NCI-H524 treated with DMSO at 0.1 percent for 48 hours (cell line): ENCODE measurements around the gene ADAMTS8.

Source experiments
- DNase-seq: peaks from one replicate; lab custom pipeline; 2025; lab: John Stamatoyannopoulos, UW

The ADAMTS8 gene

DNA sequence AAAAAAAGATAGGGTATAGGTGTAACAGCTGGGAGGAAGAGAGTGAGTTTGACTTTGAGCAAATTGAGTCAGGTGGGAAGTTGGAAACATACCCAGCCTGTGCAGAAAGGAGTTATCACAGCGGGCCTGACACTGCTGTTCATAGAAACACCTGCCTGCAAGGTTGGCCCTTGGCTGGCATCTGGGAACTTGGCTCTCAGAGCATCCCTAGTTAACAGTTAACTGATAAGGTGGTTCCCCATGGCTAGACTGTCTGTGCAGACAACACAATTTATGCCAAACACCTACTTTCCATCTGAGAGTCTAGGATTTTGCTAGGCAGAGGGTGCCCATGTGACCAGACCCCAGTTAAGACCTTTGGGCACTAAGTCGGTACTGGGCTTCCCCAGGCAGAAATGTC is 31.4 kb downstream of the ADAMTS8 start:
- DNase-seq: no peak

GRCh38 chr11:130394615-130395014 is 33.8 kb downstream of the ADAMTS8 start:
- DNase-seq: no peak

DNA sequence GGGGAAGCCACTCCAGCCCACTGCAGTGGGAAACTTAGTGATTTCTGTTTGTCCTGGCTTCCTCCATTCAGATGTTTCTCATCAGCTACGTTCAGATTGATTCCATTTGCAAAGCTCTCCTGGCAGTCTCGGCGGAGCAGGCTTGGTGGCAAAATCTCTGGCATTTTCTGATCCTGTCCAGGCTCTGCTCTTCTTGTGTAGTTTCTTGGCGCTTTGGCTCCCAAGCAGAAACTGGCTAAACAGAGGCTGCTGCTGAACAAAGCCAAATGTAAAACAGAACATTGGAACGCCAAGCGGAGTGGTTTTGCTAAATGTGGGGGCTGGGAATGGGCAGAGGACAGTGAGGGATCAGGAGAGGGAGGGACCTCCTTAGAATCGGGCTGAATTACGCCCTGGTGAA is 36.7 kb downstream of the ADAMTS8 start:
- no peak for DNase-seq

- no peak for DNase-seq
Observed at GRCh38 chr11:130390071-130390758, 38.2 kb downstream of the ADAMTS8 start.

DNA sequence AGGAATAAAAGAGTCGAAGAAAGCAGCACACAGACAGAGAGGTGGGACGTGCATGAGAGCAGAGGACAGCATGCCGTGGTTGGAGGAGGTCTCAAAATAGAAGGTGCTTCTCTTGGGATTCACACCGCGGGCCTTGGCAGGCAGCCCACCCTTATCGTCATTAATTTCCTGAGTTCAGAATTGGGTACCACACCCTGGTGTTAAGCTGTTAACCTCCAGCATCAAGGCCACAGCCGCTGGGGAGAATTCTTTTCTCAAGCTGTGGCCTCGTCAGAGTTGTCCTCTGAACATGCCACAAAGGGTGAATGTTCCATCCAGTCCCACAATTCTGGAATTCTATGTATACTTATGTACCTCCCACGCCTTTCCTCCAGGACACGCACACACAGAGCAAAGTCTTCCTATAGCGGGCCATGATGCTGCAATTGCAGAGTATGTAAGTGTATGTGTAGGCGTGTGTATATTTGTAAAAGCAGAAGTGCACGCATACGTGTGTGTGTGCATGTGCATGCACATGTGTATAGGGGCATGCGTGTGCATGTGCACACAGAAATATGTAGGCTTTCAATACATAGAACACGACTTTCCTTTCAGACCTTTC is 39.0 kb downstream of the ADAMTS8 start:
- no peak for DNase-seq

DNA sequence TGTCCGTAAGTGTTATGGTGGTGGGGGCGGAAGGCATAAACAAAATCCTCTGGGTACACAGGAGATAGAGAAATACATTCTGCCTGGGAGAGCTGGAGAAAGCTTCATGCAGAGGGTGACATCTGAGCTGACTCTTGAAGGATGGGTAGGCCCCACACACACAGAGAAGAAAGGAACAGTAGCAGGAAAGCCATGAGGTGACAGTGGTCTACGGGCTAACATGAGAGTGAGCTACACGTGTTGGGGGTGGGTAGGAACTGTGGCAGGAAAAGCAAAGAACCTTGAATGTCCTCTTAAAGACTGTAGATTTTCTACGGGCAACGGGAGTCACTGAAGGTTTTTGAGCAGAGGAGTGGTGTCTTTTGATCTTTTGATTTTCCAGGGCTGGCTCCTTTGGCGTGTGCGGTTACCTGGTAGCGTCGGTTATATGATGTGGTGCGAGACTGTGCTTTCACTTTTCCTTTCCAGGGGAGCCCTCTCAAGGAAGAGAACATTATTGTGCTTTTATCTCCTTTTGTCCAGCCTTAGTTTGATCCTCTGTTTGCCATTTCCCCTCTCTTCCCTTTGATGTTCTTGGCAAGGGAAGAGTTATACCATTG is 39.7 kb downstream of the ADAMTS8 start:
- DNase-seq: no peak

DNA sequence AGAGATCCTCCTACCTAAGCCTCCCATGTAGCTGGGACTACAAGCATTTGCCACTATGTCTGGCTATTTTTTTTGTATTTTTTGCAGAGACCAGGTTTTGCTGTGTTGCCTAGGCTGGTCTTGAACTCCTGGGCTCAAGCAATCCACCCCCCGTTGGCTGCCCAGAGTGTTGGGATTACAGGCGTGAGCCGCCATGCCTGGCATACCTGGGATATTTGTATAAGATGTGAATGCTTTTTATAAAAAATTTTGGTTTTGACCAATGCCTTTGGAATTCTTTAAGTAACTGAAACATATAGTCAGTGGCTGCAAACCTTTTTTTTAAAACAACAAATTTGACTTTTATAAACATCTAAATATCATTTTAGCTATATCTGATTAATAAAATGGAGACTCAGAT is 42.4 kb downstream of the ADAMTS8 start:
- no peak for DNase-seq

DNA sequence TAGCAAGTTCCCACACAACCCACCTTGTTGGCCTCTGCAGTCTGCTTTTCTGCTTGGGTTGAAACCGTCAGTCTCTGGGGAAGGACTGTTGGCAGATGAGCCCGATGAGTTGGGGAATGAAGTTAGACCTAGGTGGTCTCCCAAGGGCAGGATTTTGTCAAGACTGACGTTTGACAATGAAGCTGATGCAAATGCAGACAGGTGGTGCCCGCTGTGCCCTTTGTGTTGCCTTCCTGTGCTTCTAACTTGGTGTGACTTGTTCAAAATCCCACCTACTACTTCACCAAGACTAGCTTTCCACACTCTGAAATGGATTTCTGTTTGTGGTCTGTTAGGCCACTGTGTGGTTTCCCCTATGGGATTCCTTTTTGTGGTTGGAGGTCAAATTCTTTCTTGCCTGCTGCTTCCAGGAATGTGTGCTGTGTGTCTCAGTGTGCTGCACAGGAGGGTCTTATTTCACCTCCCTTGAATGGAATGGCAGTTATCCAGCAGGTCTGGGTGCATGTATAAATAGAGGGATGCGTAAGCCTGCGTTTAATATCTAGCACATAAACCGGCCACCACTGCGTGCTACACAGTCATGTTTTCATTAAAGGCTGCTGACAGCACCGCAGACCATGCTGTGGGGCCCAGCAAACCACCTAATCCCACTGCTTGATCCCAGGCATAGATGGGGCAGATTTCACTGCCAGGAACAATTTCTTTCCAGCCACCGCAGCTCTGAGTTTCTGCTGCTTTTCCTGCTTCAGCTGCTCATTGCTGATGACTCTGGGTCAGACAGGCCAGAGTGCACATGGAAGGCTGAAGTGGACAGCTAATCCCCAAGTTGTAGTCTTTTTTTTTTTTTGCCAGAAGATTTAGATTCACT is 44.8 kb downstream of the ADAMTS8 start:
- no peak for DNase-seq

DNA sequence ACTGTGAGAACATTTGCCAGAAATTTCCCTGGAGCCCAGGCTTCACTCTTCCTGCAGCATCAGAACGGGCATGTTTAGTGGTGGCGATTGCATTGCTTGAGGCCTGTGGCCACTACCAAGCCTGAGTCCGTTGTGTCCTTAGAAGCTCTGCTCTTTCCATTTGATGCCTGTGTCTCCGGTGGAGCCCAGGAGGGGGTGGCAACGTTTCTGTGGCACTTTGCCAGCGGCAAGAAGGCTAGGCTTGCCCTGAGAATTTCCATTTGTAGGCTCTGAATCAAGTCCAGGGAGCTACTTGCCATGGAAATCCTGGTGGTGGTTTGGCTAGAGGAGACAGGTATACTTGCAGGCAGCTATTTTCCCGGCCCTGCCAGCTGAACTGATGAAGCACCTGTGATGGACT is 47.1 kb downstream of the ADAMTS8 start:
- DNase-seq: no peak

GRCh38 chr11:130380778-130381177 is 47.6 kb downstream of the ADAMTS8 start:
- DNase-seq: no peak

GRCh38 chr11:130379276-130379675 is 49.1 kb downstream of the ADAMTS8 start:
- no peak for DNase-seq

- DNase-seq: no peak
Observed at GRCh38 chr11:130370845-130371590, 57.4 kb downstream of the ADAMTS8 start.

DNA sequence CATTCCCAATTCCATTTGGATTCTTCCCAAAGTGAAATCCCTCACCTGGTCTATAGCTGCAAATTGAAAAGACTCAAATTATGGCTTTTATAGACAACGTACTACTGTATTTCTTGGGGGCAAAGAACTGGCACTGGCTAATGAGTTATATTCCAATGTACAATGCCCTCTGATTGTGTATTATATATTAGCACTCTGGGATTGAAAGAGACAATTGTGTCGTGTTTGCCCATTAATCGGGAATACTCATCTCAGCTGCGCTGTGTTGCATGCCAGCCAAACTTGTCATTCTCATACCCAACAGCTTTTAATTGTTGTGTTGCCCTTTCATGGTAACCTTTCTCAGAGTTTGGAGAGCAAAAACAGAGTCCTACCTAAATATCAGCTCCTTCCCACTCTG is 58.7 kb downstream of the ADAMTS8 start:
- DNase-seq: no peak

DNA sequence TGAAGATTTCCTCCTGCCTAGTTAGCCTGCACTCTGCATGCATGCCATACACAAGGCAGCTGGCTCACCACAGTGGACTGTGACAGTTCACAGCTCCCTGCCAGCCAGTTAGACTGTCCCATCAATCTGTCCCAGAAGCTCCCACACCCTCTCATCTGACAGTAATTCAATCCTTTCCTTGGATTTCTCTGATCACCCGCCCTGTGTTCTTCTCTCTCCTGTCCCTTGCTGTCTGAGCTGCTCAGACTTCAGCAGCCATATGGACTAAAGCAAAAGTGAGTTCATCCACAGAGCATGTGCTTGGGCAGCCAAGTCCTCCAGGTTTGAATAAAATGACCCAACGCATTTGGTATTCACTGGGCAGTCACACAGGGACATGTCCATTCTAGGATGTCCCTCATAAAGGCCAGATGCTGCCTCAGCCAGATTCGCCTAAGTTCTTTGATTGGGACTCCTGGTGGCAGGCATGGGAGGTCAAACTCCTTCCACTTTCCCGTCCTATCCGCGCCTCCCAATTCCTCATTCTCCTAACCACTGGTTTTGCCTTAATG is 59.2 kb downstream of the ADAMTS8 start:
- no peak for DNase-seq

GRCh38 chr11:130359419-130359818 is 69.0 kb downstream of the ADAMTS8 start:
- no peak for DNase-seq

DNA sequence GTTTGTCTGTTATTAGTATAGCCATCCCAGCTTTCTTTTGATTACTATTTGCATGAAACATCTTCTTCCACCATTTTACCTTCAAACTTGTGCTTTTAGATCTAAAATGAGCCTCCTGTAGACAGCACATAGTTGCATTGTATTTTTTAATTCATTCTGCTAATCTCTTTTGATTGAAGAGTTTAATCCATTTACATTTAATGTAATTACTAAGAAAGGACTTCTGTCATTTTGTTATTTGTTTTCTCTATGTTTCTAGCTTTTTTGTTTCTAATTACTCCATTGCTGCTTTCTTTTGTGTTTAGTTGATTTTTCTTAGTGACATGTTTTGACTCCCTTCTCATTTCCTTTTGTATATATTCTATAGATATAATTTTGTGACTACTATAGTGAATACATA is 70.0 kb downstream of the ADAMTS8 start:
- no peak for DNase-seq
